Measurements from ENCODE around the gene ADM2. TPM values are rescaled to one million over a fixed set of nuclear protein-coding genes. Genes with fewer than 3 reads are reported as not detected.

ADM2 gene
- total and polyA plus RNA-seq, 2 of the 13 experiments (the other 11 are each of a cell fraction or from before 2014, with no cell fraction given), result 1.2 to 3.0 TPM

GRCh38 chr22:50529897-50530579 lies 48.7 kb downstream of the ADM2 start, which contains the start of gene TYMP (continued):
- TF ChIP-seq HMGXB4 (CRISPR knock-in tag; IDR thresholded peaks at IDR 0.05; ENCODE audit: borderline replicate concordance in 1 of 2, low read depth in 1 of 2), result peak in 1 of 2 experiments; percentile 60; a peak in 1 of 4 replicates
- no peak for TF ChIP-seq ZNF34 (CRISPR knock-in tag; IDR thresholded peaks at IDR 0.05; ENCODE audit: borderline replicate concordance)
- peak; percentile 8; the same call in 1 of the 2 replicates for TF ChIP-seq ZNF710 (CRISPR knock-in tag; IDR thresholded peaks at IDR 0.05; ENCODE audit: borderline replicate concordance)
- TF ChIP-seq ZNF597 (CRISPR knock-in tag; IDR thresholded peaks at IDR 0.05), result no peak
- TF ChIP-seq ZNF501 (CRISPR knock-in tag; IDR thresholded peaks at IDR 0.05), result no peak
- no peak for TF ChIP-seq U2AF1 (optimal IDR thresholded peaks at IDR 0.05; ENCODE audit: low read depth, low read length)
- TF ChIP-seq SKI (IDR thresholded peaks at IDR 0.05; ENCODE audit: partially characterized antibody), result peak; percentile 78
- no peak for TF ChIP-seq ZNF232 (CRISPR knock-in tag; IDR thresholded peaks at IDR 0.05; ENCODE audit: borderline replicate concordance)
- peak; percentile 71; the same call in 1 of the 2 replicates for TF ChIP-seq GABPB1 (CRISPR knock-in tag; IDR thresholded peaks at IDR 0.05)
- no peak; the same call in 1 of the 2 replicates for TF ChIP-seq NR2C2 (CRISPR knock-in tag; IDR thresholded peaks at IDR 0.05; ENCODE audit: borderline replicate concordance)
- peak; percentile 77 for TF ChIP-seq ZNF788 (CRISPR knock-in tag; IDR thresholded peaks at IDR 0.05; ENCODE audit: borderline replicate concordance)
- TF ChIP-seq ZNF781 (CRISPR knock-in tag; IDR thresholded peaks at IDR 0.05; ENCODE audit: borderline replicate concordance, not compliant biosample characterization), result peak; percentile 52
- no peak for TF ChIP-seq DMTF1 (CRISPR knock-in tag; IDR thresholded peaks at IDR 0.05)
- peak; percentile 70; the same call in 1 of the 2 replicates for TF ChIP-seq ZNF317 (CRISPR knock-in tag; IDR thresholded peaks at IDR 0.05)
- 0 out of 2 replicates have a peak, but pooled peaks have one; percentile 9 for TF ChIP-seq REPIN1 (CRISPR knock-in tag; IDR thresholded peaks at IDR 0.05; ENCODE audit: borderline replicate concordance, low read depth)
- no peak for TF ChIP-seq ADNP (CRISPR knock-in tag; IDR thresholded peaks at IDR 0.05)
- no peak for TF ChIP-seq ZBTB4 (CRISPR knock-in tag; IDR thresholded peaks at IDR 0.05; ENCODE audit: borderline replicate concordance)

Measured in HepG2 (cell line).